ELF-1 (cell line): ENCODE data around the gene PAX1.
A peak's percentile ranks its signal among the peaks of the same experiment; 100 is the strongest.

Experiments used
- DNase-seq: peaks from one replicate; pipeline ENCODE4 v3.0.0-alpha.2; 2016; ENCODE audit warnings: low read depth, low spot score

The PAX1 gene

DNA sequence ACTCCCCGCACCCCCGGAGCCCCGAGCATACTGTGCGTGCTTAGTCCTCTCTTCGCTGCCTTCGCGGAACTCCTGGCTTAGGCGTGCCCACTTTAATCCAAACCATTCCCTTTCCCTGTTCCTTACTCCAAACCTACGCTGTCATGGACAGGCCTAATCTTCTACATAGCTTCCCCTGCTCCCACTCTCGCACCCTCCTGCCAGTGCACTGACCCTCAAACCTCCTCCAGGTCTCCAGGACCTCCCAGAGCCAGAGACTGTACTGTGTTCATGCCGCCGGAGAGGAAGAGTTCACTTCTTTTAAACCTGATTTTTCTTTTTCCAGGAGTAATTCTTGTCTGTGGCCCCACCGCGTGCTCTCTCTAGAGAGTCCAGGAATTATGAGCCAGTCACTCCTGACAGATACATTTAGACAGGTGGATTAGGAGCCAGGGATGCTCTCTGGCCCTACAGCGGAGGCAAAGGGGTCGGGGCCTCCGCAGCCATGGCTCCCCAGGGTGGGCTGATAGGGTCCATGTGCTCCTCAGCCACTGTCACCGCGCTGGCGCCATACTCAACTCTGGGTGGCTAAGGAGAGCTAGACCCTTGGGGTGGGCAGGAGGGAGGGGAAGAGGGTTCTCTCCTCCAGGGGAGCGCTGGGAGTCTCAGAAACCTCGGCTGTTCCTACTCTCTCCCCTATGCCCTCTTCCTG, 1.6 kb upstream of the PAX1 start:
- no peak for DNase-seq

DNA sequence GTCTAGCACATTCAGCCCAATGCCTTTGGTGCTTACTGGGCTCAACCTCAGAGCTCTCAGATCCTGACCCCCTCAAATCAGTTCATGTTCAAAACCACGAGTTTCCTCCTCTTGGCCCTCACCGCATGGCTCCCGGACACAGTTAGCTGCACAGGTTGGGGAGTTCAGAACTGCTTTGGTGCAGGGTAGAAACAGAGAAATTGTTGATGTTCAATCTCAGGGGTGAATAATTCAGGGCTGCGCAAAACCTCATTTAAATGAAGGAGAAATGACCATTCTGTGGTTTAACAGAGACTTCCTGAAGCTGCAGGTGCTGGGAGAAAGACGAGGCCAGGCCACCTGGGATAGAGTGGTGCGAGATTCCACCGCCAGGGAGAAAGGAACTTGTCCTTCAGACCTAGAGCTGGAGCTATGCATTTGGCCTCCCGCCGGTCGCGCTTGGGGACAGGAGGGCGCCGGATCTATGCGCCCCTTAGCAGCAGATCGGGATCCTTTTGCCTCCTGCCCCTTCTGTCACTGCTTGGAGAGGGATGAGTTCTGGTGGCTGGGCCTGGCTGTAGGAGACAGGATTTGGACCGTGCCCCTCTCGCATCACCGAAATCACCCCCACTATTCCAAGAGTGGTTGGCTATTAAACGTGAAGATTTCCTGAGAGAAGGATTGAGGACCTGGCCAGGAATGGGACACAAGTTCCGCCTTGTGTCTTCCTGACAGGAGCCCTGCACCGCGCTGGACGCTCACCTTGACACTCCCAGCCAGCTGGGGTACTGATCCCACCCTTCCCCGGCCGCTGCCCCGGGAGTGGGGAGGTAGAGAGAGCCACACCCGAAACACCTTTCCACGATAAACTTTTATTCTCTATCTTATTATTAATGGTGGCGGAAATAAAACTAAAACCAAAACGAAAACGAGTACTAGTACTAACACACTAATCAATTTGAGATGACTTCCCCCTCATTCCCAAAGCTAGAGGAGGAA, 767 bp upstream of the PAX1 start:
- no peak for DNase-seq

DNA sequence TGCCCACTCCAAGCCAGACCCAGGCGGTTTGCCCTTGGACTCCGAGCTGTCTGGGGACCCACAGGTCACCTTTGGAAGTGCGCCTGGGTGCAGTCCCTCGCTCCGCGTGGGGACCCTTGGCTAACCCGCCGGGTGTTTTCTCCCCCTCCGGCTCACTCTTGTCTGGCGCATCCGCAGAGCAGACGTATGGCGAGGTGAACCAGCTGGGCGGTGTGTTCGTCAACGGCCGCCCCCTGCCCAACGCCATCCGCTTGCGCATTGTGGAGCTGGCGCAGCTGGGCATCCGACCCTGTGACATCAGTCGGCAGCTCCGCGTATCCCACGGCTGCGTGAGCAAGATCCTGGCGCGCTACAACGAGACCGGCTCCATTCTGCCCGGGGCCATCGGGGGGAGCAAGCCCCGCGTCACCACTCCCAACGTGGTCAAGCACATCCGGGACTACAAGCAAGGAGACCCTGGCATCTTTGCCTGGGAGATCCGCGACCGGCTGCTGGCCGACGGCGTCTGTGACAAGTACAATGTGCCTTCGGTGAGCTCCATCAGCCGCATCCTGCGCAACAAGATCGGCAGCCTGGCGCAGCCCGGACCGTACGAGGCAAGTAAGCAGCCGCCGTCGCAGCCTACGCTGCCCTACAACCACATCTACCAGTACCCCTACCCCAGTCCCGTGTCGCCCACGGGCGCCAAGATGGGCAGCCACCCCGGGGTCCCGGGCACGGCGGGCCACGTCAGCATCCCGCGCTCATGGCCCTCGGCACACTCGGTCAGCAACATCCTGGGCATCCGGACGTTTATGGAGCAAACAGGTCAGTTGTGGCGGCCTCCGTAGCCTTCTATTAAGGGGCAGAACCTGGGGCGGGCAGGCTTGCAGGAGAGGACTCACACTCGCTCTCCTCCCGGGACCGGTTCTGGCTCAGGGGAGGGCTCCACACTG, 1.1 kb downstream of the PAX1 start:
- no peak for DNase-seq

DNA sequence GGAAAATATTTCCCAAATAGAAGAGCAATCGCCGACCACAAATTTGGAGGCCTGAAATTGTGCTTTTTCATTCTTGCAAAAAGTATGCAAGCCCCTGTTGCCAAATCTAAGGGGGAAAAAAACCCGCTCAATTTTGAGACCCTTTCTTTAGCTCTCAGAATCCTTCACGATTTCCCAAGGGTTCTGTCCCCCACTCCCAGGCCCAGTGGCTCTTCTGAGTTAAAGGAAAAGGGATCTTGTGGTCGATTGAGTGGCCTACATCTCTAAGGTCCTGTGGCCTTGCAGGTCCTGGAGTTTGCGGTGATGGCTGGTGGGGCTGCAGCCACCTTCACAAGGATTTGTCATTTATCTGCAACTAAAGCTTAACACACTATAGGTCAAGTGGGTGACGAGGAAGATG, 1.8 kb downstream of the PAX1 start:
- no peak for DNase-seq

DNA sequence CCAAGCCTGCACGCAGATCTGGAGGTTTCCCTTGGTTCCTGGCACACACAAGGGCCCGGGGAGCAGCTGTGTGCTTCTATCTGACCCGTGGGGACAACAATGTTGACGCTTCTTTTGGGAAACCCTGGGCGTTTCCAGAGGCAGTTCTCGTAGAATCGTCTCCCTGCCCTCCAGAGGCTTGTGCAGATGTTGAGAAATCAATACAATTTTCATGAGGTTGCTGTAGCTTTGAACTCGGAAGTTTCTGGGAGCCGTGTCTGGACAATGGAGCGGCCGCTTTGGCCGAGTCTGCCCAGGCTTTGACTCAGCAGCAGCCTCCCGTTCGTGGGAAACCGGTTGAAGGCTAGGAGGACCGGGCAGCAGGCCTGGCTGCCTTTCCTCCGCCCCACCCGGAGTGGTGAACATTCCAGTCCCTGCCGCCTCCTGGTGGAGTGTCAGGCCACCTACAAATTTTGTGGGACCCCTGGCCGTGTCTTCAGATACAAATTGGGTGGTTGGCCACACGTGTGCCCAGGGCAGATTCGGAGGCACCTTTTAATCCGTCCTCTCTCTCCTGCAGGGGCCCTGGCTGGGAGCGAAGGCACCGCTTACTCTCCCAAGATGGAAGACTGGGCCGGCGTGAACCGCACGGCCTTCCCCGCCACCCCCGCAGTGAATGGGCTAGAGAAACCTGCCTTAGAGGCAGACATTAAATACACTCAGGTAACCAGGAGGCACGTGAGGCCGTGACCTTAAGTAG, 2.7 kb downstream of the PAX1 start:
- no peak for DNase-seq

DNA sequence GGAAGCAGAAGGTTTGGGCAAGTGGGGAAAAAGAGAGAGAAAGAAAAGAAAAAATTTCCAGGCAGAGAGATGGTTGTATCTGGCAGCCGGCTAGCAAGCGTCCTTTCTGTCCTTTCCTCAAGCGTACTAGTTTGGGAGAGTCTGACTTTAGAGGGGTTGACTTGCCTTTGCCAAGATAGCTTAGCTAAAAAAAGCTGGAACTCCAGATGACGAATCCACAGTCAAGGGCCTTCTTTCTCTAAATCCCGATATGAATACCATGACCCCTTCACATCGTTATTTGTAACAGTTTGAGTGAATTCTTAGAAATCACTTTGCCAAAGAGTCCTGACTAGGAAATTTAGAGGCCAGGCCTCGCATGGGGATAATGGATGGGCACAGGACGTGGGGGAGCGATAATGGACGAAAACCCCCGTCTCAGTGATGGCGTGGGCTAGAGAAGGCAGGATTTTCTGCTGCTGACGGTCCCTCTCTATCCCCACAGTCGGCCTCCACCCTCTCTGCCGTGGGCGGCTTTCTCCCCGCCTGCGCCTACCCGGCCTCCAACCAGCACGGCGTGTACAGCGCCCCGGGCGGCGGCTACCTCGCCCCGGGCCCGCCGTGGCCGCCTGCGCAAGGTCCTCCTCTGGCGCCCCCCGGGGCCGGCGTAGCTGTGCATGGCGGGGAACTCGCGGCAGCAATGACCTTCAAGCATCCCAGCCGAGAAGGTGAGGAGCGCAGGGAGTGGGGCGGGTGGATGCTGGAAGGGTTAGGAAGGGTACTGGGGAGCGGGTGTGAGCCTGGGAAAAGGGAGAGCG, 3.5 kb downstream of the PAX1 start:
- no peak for DNase-seq

DNA sequence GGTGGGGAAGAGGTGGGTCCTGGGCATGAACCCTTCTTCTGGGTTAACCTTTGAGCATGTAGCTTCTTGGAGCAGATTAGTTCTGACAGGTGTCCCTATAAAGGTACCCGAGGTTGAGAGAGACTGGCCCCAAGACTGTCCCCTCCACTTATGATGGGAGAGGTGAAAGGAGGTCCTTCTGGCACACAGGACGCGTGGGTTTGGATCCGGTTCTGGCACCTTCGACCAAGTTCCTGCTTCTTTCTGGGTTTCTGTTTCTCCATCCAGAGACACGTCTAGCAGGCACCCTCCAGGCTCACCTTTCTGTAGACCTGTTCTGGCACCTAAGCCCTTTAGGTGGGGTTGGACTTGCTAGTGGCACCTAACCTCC, 4.1 kb downstream of the PAX1 start:
- DNase-seq = no peak

DNA sequence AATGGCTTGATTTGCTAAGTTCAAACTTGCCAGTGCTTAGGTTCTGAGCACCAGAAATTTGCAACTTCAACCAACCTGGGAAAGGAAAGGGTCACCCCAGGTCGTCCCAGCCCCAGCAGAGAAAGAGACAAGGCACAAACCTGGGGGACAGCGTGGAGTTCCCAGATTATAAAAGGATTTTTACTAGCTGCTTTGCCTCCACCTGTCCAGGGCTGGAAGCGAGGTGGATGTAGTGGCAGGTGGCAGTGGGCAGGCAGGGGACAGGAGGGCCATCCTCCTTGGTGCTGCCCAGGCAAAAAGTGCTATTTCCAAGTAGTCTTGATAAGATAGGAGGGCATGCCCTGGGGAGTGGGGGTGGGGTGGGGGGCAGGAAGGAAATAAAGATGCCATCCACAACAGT, 4.9 kb downstream of the PAX1 start:
- DNase-seq = no peak

DNA sequence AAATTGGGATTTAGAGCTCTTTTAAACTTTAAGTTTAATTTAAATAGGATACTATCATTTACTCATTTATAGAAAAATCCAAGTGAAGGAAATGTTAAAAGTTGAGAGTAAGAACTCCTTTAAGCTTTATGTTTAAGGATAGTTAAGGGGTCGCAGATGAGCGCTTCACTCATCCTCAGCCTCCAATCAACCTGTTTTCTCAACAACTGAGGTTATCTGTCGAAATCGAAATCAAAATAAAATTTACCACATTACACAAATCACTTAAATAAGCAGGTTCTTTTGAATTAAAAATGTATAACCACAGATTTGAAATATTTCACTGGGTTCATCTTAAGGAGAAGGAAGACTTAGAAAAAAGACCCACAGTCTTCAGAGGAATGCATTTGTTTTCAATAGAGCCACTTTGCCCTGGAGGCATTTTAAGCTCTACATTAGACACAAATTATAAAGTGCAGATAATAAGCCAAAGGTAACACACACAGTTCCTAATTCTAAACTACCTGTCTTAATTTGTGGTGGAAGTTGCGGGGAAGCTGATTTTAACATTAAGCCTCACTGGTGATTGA, 5.5 kb downstream of the PAX1 start:
- no peak for DNase-seq

DNA sequence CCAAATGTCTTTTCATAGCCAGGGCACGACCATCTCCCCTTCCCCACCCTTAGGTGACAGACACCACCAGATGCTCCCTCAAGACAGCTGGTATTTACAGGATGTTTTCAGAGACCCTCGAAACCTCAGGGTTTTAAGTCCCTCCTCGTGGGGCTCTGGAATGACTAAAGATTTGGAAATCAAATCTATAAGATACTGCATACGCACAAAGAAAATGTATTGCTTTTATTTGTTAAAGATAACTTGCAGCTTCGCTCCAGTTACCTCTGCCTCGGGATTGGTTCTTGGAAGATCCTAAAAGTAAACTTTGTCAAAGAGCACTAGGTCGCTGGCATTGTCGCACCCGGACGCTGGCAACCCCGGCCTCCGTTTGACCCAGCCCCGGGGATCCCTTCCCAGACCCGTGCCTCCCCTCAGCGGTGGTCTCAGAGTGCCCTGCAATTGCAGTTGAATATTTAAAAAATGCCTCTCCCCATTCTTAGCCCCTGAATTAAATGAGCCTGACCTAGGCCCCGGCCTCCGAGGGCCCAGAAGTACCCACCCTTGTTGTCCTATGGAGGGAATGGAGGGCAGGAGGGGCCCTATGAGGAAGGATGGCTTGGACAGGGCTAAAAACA, 7.1 kb downstream of the PAX1 start:
- DNase-seq = no peak

DNA sequence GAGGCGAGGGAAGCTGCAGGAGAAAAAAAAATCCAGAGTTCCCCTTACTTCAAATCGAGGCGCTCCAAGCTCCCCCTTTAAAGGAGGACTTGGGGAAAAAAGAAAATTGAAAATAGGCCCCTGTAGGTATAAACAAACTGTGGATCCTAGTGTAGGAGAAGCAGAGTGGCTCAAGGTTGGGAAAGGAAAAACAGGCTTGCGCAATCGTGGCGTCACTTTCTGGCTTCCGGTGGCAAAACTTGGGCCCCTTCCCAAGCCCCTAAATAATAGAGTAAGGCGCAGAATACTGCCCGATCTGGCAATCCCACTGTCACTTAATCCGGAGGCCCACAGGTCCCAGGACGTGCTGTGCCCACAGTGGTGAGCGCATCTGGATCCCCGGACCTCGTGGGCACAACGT, 8.0 kb downstream of the PAX1 start:
- no peak for DNase-seq

DNA sequence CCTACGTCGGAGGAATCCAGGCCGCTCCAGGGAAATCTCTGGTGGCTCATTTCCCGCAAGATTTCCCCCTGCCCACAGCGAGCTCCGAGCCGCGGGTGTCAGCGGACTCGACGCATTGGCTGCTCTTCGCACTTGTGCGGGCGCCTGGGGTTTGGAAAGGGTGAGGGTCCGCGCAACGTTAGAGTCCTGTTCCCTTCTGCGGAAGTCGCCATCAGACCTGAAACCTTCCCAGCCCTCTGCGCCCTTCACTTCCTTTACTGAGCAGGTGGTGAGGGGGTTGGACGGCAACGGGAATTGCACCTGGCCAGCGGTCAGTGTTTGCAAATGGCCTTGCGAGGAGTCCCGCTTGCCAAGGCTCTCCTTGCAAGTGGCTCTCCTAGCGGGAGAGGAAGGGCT, 8.4 kb downstream of the PAX1 start:
- peak; percentile 28 for DNase-seq

DNA sequence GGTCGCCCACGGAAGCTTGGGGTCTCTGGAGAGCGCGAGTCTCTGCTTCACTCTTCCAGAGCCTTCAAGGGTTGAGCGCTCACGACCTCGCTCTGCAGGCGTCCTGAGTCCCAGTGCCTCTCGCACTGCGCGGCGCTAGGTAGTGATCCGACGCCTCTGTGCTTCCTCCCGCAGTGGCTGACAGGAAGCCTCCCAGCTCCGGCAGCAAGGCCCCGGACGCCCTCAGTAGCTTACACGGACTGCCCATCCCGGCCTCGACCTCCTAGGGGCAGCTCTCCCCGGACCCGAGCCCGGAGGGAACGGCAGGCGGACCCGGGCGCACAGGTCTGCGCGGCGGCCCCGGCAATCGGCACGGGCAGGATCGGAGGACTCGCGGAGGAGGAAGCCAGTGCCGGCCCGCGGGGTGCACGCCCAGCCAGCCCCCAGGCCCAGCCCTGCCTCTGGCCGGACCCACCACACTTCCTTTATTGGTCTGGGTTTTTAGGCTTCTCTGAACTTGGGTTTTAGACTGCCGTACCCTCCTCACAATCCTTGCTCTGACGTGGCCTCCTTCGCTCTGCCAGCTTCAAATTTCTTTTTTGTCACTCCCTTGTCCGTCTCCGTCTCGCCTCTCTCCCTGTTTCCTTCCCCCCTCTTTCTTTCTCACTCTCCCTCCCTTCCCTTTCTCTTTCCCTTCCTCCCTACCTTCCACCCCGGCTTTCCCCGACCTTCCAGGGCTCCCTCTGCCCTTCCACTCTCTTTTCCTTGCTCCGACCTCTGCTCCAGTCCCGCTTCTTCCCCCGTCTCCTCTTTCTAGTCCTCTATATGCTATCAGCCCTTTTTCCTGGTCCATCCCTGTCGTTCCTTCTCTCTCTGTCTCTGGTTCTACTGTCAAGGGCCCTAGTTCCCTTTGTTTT, 9.1 kb downstream of the PAX1 start:
- DNase-seq = no peak

DNA sequence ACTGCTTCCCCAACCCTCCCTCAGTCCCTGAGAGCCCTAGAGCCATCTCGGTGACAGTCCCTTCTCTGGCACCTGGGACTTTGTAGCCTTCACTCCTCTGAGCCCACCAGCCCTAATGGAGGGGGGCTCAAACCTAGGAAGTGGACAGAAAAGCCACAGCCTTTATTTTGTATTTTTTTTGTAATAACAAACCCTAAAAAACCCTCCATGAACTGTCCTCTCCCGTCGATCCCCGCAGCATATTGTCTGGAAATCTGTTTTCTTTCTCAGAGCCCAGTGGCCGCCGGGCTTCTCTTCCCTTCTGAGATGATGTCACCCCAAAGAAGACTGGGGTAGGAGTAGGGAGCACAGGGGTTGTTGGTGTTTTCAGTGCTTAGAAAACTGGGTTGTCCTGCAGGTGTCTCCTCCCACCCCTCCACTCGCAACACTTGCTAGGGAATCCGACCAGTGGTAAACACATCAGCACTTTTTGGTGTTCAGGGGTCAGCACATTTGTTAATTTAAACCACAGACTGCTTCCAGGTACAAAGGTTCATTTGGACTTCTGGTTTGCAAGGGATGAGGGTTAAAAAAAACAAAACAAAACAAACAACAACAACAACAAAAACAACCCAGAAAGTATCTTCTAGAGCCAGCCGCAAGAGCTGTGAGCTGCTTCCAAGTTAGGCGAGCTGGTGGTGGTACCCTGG, 9.9 kb downstream of the PAX1 start:
- no peak for DNase-seq

DNA sequence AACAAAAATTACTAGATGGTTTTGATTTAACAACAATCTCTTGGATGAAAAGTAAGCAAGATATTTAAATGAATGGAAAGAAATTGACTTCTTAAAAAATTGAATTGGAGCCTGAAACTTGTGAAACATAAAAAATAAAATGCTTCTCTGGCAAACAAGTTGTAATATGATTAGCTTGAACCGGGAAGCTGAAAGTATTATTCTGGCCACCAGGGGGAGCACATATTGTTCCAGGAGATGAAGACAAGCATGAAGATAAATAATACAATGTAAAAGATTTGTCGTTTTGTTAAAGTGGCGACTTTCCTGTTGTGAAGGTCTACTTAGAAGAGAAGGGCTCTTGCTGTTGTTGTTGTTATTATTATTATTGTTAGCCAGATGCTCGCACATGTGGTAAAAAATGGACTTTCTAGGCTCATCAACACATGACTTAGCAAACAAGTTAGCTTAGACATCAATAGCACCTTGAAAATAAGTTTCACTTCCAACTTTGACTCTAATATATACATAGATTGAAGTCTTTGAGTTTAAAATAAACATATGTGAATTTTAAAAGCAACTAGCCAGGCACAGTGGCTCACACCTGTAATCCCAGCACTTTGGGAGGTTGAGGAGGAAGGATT, 14.2 kb downstream of the PAX1 start:
- no peak for DNase-seq

DNA sequence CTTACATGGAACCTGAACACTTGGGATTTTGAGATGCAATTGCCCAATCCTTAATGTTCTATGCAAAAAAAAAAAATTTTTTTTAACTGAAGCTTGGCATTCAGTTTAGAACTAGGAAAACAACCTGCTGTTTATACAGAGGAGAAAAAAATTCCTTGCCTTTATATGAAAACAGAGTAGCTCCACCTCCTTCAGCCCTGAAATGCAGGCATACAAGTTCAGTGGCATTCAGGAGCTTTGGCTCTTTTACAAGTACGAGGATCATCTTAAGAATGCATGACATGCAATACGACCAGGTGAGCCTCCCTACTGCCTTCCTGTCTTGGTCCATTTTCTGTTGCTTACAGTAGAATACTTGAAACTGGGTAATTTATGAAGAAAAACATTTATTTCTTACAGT, 20.4 kb downstream of the PAX1 start:
- peak; percentile 5 for DNase-seq

DNA sequence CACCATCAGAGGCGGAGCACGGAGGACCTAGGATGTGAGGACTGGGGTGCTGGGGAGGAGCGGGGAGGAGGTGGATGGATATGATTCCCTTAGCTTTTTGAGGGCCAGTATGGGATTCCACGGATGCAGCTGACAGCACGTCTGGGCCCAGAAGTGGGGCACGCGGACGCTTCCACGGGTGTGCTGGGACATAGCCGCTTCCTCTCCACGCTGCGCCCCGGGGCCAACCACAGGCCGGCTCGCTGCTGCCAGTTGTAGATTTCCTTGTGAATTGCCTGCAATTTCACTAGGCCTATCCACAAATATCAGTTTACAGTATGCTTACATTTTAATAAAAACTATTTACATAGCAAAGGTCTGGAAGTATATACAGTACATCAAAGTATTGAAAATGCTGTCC, 23.9 kb downstream of the PAX1 start:
- no peak for DNase-seq

DNA sequence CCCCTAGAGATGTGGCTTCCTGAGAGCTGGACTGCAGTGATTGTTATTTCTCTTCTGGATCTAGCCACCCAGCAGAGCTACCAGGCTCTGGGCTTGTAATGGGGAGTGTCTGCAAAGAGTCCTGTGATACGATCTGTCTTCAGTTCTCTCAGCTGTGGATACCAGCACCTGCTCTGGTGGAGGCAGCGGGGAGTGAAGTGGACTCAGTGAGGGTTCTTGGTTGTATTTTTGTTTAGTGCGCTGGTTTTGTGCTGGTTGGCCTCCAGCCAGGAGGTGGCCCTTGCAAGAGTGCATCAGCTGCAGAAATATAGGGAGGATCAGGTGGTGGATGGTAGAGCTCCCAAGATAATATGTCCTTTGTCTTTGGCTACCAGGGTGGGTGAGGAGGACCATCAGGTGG, 33.7 kb downstream of the PAX1 start:
- DNase-seq = no peak
